A204.1 (cell line): ENCODE results near the gene CHST9.
"Not testable (repeated sequence)": the region's sequence is repeated elsewhere in the genome, so short reads cannot be mapped to it uniquely, and the experiment has no call there.

Source experiments
- FAIRE-seq: peaks from 2 replicates; lab custom pipeline; 2012; peaks lifted over from hg19 to GRCh38; lab: Jason Lieb, UNC

The CHST9 gene, protein sequence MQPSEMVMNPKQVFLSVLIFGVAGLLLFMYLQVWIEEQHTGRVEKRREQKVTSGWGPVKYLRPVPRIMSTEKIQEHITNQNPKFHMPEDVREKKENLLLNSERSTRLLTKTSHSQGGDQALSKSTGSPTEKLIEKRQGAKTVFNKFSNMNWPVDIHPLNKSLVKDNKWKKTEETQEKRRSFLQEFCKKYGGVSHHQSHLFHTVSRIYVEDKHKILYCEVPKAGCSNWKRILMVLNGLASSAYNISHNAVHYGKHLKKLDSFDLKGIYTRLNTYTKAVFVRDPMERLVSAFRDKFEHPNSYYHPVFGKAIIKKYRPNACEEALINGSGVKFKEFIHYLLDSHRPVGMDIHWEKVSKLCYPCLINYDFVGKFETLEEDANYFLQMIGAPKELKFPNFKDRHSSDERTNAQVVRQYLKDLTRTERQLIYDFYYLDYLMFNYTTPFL

DNA sequence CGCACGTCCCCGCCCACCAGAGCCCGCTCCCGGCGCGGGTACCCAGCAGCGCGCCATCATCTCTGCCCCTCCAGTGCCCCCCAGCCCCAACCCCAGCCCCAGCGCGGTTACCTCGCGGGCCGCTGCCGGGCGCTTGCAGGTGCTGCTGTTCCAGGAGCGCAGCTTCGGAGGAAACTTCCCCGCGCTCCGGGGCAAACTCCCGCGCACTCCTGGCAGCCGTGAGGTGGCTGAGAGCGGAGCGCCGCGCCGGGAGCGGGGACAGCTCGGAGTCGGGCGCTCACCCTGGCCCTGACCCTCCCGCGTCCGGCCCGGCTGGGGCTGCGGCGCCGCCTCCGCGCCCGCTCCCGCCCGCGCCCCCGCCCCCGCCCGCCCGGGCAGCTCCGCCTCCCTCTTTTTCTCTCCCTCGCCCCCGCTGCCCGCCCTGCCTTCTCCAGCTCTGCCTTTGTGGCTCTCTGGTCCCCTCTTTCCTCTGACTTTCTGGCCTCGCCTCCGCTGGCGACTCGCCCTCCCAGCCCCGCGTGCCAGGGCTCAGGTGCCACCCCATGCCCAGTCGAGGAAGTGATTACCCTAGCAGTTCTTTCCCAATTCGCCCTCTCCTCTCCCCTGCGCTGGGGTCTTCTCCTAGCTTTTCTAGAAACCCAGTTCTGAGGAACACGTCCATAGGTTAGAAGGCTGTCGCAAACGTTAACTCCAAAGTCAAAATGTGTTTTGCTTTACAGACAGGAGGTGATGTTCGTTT is at the start of gene CHST9:
Gene CHST9 (minus strand): TSS at position 284 of the 739 bp plus-strand sequence. CDS start 42,499 bp downstream, outside the sequence.
- FAIRE-seq: no peak

DNA sequence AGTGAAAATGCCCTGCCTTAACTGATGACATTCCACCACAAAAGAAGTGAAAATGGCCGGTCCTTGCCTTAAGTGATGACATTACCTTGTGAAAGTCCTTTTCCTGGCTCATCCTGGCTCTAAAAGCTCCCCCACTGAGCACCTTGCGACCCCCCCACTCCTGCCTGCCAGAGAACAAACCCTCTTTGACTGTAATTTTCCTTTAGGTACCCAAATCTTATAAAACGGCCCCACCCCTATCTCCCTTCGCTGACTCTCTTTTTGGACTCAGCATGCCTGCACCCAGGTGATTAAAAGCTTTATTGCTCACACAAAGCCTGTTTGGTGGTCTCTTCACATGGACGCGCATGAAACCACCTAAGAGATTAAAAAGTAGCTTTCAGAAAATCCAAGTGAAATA is 47.2 kb upstream of the CHST9 start:
- FAIRE-seq: not testable (repeated sequence)

DNA sequence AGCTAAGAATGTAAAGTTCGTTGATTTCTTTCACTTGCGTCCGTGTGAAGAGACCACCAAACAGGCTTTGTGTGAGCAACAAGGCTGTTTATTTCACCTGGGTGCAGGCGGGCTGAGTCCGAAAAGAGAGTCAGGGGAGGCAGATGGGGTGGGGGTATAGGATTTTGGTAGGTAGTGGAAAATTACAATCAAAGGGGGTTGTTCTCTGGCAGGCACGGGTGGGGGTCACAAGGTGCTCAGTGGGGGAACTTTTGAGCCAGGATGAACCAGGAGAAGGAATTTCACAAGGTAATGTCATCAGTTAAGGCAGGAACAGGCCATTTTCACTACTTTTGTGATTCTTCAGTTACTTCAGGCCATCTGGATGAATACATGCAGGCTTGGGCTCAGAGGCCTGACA is 46.6 kb upstream of the CHST9 start:
- FAIRE-seq: not testable (repeated sequence)

DNA sequence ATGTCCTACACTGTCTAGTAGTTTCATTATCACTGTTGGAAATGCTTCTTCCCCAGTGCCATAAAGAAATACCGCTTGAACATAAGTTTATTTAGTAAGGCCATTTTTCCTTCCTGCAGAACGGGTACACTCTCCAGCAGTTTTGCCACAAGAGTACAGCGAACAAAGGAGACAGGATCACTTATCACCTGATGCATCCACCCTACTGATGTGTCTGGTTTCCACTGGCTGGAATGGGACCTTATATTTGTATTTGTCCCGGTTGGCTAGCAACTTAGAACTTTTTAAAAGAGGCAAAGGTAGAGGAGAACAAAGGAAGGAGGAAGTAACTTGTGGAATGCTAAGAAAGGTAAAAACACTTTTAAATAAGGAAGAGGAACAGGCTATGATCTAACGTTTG is 46.1 kb upstream of the CHST9 start:
- not testable (repeated sequence) for FAIRE-seq

DNA sequence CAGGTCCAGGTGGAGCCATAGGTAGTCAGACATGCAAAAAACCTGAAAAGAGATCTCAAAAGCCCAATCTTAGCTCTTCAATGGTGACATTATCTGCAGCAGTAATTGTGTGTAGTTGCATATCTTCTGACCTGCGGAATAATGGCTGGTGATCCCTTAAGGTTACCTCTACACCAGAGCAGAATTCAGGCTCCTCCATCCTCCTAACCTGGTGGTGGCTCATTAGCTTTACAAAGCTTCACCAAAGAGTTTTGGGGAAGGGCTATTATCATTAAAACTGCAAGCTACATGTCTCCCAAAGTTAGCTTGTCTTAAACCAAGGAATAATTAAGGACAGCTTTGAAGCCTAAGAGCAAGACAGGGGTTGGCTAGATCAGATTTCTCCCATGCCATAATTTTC is 42.6 kb upstream of the CHST9 start:
- FAIRE-seq: no peak

DNA sequence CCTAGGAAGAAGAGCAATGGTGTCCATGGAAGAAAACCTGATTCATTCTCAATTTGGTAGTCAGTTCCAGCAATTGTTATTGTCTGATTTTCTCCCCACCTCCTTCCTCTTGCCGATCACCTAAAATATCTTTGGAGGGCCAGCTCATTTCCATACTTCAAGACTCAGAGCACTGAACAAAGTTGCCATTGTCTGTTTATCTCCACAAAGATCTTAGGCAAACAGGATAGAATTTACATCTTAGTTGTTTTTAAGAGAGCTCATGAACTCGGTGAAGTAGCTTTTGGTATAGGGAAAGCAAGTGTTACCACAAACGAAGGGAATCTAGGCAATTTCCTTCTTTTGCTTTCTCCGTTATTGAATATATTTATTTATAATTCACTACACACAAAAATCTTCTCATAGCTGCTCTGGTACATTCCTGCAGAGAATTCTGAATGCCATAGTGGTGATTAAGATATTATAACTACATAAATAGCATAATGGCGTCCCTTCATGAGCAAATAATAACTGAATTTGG is 41.5 kb upstream of the CHST9 start:
- FAIRE-seq: no peak

DNA sequence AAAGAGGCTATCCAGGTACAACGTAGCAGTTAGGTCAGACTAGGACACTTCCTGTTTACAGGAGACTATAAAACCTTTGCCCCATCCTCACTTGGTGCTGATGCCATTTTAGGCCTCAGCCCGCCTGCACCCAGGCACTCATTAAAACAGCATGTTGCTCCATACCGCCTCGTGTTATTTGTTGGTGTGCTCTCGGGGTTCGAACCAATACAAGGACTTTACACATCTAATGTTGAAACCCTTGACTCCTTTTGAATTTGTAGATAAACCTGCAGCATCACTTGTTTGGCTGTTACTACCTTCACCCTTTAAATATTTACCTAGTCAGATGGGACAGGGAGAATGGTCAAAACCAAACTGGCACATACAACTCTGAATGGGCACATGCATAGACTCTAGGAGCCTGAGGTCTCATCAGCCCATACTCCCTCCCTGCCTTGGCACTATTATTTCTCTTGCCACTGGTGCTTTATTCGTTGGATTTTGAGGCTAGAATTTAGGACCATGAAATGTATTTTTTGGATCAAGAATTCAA is 40.9 kb upstream of the CHST9 start:
- FAIRE-seq: no peak

DNA sequence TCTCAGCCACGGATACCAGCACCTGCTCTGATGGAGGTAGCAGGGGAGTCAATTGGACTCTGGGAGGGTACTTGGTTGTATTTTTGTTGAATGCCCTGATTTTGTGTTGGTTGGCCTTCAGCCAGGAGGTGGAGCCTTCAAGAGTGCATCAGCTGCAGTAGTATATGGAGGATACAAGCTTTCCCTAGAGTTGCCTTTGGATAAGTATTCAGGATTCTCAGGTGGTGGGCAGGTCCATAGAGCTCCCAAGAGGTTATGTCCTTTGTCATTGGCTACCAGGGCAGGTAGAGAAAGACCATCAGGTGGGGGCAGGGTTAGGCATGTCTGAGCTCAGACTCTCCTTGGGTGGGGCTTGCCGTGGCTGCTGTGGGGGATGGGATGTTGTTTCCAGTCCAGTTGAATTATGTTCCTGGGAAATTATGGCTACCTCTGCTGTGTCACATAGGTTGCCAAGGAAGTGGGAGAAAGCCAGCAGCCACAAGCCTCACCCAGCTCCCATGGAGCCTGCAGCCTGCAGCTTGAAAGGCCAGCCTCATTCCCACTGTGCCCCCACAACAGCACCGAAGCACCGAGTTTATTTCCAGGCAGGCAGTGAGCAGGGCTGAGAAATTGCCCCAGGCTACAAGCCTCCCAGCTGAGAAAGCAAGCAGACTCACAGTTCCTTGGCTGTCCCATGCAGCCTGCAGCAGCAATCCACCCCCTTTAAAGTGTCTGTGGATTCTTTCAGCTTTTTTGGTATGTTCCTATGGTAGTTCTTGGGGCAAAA is 38.6 kb upstream of the CHST9 start:
- no peak for FAIRE-seq

DNA sequence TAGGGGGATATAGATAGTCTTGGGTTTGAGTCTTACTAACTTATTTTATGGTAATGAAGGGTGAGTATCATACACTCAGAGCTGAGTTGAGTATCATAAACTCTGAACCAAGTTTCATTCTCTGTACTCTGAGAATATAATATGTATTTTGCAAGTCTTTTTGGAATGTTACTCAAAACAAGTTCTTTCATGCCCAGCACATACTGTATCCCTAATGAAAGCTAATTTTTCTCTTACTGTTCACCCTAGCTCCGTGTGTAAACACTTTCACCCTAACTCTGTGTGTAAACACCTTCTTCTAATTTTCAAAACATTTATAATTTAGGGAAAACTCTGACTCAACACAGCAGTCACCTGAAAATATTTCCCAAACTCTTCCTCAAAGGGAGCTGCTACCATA is 29.7 kb upstream of the CHST9 start:
- no peak for FAIRE-seq

DNA sequence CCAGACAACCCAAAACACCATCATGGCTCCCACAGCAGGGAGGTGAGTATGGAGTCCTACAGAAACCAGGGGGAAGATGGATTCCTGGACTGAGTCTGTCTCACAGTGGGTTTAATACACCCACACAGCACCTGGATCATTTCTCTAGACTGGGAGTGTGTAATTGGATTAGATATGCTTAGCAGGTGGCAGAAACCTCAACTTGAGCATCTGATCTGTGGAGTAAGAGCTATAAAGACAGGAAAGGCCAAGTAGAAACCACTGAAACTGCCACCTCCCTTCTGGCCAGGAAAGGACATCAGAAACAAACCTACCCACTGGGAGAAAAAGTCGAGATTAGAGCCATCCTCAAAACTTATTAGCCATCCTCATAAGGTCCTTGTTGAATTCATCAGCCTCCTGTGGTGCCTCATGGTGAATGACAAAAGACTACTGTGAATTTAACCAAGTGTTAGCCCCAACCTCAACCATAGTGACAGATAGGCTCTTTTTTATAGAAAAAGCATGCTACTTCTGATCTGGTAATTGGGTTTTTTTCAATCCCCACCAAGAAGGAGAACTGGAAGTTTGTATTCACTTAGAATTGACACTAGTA is 28.1 kb upstream of the CHST9 start:
- FAIRE-seq: no peak

DNA sequence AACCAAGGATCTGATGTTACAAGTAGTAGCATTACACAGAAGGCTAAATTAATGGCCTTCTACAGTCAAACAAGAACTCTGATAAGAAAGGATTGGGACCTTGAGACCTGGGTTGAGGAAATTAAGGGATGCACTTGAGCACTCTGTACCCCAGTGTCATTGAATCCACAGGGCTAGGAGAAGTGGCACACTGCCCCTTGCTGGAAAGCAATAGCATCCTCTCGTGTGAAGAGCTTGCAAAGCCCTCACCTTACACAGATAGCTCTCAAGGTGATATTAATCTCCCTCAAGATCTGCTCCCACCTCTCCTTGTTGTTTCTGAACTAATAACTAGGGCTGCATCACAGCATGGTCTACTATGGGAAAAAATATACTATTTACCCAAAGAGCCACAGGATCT is 26.5 kb upstream of the CHST9 start:
- no peak for FAIRE-seq

DNA sequence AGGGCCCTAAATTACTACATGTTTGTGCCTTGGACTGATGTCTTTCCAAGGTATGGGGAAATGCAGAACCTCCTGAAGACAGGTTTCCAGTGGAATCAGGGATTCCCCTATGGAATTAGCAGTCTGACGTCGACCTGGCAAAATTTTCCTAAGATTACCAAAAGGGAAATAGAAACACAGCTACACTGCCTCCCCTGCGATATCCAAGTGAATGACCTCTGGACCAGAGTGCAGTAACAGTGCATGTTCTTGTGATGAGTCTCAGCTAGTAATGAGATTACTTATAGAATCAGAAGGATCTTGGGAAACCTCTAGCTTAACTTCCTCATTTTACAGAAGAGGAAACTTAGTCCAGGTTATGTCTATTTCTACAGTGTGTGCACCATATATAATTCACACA is 21.3 kb upstream of the CHST9 start:
- FAIRE-seq: no peak

DNA sequence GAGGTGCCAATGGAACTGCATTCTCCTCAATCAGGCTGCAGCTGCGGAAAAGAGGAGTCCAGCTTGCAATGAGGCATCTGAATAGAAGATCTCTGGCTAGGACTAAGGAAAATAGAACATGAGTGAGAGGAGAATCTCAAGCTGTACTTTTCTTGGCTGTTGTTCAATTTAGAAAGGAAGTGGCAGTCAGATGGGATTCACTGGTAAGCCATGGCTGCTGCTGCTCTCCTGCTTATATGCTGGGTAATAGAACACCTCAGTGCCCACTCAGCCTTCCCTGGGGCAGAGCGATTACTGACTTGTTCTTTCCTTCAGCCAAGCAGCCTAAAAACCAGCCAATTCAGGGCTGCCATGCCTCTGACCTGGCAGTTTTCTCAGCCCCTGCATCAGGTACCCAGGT is 17.6 kb upstream of the CHST9 start:
- FAIRE-seq: no peak

DNA sequence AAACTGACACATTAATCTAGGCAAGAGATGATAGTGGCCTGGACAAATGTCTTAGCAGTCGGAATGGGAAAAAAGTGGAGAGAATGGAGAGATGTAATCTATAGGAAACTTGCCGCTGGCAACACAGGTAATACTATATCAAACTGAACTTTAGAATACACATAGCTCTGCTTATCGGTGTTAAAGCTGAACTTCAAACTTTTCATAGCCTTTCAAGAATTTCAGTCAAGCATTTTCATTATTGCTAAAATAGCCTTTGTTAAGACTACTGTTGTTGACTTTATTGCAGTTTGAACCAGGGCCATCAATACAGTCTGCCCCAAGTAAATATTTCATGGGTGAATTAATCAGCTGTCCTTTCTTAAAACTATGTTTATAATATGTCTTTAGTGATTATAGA is 12.9 kb upstream of the CHST9 start:
- no peak for FAIRE-seq

DNA sequence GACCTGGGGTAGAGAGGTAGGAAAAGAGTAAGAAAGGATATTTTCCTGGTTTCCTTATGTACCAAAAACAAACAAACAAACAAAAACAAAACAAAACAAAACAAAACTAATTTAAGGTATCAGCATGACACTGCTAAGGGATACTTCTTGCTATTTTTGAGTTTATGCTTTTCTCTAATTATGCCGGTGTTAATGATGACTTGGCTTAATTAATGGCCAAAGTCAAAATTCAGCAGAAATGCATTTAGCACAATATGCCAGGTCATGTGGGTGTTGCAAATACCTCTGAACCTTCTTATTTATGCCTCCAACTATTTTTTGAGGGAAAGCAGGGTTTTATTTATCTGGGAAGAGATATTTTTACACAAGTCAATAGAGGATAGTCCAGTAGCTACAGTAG is 3.2 kb upstream of the CHST9 start:
- FAIRE-seq: no peak

DNA sequence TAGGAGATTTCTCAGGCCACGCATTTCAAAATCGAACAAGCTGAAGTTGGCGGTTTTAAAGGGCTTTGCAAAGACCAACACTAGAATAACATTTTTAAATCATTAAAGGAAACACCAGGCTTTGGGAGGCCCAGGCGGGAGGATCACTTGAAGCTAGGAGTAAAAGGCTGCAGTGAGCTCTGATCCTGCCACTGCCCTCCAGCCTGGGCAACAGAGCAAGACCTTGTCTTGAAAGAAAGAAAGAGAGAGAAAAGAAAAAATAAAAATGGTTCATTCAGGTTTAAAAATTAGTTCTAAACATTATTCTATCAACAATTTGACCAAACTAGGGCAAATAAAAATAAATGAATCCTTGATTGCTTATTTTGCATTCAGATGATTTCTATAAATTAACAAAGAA is 789 bp upstream of the CHST9 start:
- FAIRE-seq: no peak

DNA sequence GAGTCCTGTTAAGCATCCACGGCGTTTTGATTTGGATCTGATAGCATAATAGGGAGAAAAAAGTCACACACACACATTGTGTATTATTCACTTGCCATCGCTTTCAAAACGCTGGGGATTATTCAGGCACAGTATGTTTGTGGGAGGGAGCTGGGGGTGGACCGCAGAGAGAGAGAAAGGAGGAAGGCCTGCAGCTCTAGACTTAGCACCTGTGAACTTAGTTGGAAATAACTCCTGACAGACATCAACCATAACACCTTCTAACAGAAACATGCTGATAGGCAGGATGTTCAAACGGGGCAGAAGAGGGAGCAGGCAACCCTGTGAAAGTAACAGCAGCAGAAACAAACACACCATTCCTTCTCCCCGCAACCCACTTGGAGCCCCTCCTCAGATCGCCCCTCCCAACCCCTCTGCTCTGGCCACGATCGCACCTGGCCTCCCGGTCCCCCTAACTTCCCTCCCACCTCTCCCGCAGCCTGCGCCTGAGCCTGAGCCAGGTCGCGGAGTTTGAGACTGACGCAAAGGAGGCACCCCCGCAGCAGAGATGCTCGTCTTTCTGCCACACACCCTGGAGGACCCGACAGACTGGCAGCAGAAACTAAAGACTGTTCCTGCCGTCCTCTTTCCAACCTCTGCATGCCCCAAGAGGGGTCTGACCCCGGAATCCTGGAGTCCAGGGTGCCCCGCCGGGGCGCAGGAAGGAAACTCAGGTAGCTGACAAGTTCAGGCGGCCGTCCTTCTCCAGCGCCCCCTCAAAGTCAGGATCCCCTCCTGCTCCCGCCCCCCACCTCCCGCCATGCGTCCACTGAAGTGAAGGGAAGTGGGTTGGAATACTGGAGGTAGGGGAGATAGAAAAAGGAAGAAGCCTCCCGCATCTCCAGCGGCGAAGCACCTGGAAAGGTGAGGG is 738 bp downstream of the CHST9 start:
- FAIRE-seq: no peak

DNA sequence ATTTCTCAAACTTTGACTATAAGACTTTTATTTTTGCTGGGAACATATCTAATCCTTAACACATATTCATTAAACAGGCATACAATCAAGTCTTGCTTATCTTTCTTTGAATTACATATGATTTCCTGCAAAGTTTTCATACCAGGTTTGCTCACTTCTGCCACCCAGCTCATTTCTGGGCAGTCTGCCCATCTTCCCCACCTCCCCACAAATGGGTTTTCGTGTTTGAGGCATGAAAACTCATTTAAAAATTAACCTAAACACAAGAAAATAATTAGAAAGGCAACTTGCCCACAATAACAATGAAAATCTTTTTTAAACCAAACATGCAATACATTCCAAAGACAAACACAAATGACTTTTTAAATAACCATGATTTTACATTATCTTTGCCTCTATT is 3.4 kb downstream of the CHST9 start:
- no peak for FAIRE-seq

DNA sequence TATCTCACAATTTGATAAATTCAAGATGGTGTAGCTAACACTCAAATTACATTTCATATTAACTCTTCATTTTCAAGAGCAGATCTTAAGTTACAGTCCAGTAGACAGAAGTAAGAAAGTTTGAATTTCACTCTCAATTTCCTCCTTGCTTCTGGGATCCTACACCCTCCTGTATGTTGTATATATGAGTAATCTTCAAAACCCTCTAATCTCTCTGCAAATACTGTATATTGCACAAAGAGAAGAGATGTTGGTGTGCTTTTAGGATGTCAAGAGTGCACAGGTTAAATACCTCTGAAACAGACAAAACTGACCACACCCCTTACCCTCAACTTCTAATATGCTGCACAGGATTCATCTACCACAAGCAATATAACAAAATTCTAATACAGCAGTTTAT is 6.7 kb downstream of the CHST9 start:
- no peak for FAIRE-seq

DNA sequence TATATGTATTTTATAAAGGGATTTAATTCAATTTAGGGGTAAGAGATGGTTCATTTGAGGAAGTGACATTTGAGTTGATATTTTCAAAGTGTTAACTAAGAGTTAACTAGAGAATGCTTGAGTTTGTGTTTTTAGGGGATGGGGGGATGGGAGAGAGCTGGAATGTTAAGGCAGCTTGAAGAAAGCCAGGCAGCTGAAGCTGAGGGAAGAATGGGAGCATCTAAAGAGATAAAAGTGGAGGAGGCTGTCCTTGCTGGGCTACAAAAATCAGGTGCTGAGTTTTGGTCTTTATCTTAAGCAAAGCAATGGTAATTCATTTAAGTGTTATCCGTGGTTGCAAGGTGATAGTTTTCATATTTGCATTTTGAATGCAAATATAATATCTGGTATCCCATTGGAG is 9.2 kb downstream of the CHST9 start:
- FAIRE-seq: no peak

DNA sequence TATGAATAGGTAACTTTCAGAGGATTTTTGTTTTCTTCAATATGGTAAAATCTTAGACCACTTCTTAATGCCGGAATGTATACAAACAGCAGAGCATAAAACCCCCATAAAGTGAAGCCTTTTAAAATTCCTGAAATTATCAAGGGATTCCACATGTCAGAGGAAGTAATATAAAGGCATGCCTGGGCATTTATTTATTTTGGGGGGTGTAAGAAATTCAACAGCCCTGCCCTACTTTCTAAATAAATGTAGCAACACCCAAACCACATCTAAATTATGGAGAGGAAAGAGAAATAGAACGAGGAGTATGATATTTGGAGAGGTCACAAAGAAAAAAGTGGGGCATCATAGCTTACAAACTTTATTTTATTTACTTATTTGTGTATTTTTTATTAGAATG is 9.9 kb downstream of the CHST9 start:
- no peak for FAIRE-seq
